ENCODE measurements around the gene MN1.

The MN1 gene

DNA sequence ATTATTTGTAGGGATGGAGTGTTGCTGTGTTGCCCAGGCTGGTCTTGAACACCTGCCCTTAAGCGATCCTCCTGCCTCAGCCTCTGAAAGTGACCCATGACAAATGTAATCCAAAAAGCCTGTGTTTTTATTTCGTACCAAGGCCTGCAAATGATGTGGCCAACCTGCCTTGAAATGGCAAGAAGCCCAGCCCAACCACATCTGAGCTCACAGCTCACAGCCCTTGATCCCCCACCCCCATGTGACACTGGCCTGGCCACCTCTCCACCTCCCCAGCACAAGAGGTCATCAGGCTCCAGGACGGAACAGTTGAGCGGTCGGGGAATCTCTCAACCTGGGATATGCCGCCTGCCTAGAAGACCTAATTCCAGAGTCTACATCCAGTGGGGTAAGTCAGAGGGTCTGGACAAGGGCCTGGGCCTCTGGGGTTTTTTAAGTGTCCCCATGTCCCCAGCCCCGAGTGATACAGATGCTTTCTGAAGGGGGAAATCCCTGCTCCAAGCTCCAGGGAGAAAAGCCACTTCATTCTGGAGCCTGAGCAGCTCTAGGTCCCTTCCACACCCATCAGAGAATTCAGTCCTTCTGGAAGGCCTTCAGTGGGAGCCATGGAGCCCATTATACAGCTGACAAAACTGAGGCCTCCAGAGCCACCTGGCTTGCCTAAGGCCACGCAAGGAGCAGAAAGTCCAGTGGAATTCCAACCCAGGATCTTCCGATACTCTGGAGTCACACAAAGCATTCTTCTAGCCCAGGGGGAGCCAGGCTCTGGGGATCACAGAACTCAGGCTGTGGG lies 70.7 kb downstream of the MN1 start:
- Histone ChIP-seq H3K4me3 (ENCODE audit: low read depth, low read length) (no peak overlapping the region), H3K27me3 (ENCODE audit: control insufficient read depth, insufficient read depth, low read length) (no peaks in the 10 kb centered on the region), H3K27ac (ENCODE audit: low read depth, low read length) (no peak overlapping the region), H3K4me1 (ENCODE audit: control insufficient read depth, insufficient read depth, low read length) (peaks cover 19% of the 10 kb centered on the region), H3K9ac (ENCODE audit: low read depth, low read length) (no peak overlapping the region), H3K9me3 (ENCODE audit: control insufficient read depth, insufficient read depth, low read length) (no peaks in the 10 kb centered on the region), H3K36me3 (ENCODE audit: control insufficient read depth, insufficient read depth, low read length) (peaks cover 7% of the 10 kb centered on the region)

DNA sequence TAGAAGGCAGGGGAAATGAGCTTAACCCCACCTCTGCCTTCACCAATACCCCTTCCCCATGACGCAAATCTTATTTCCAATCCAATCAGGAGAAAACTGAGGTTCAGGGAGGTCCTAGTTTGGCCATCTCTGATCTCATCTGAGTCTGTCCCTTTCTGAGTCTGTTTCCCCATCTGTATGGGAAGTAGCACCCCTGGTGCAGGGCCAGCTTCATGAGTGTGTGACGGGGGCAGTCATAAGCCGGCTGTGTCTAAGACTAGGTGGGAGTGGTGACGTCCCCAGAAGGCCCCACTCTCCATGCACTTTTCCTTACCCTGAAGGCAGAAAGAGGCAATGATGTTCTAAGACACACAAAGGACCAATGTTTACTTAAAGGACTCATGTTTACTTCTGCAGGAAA lies 72.3 kb downstream of the MN1 start:
- Histone ChIP-seq H3K4me3 (ENCODE audit: low read depth, low read length) (no peak overlapping the region), H3K27ac (ENCODE audit: low read depth, low read length) (no peak overlapping the region), H3K4me1 (ENCODE audit: control insufficient read depth, insufficient read depth, low read length) (peaks cover 19% of the 10 kb centered on the region), H3K27me3 (ENCODE audit: control insufficient read depth, insufficient read depth, low read length) (no peaks in the 10 kb centered on the region), H3K36me3 (ENCODE audit: control insufficient read depth, insufficient read depth, low read length) (peaks cover 3% of the 10 kb centered on the region), H3K9ac (ENCODE audit: low read depth, low read length) (no peak overlapping the region), H3K9me3 (ENCODE audit: control insufficient read depth, insufficient read depth, low read length) (no peaks in the 10 kb centered on the region)

DNA sequence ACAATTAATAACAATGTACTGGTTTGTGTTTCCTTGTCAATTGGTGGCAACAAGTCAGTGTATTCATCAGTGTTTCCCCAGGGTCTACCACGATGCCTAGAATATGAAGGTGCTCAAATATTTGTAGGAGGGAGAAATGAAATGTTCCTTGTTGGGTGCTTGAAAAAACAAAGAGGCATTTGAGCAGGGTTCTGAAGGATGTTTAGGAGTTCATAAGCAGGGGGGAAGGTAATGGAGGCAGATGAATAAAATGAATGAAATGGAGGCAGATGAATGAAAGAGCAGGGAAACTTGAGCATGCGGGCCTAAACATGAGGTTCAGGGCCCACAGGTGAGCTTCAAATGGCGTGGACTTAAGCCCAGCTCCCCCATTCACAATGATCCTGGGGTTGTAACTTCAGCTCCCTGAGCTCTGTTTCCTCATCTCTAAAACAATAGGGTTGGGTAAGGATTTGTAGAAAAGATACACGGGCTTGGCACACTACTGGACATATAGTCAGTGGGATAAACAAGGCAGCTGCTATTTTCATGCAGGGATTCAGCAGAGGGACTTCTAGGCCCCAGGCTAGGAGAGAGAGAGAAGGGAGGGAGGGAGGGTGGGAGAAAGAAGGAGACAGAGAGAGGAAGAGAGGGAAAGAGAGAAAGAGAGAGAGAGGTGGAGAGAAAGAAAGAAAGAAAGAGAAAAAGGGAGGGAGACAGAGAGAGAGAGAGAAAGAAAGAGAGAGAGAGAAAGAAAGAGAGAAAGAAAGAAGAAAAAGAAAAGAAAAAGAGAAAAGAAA lies 73.7 kb downstream of the MN1 start:
- Histone ChIP-seq H3K9me3 (ENCODE audit: control insufficient read depth, insufficient read depth, low read length) (no peaks in the 10 kb centered on the region), H3K27me3 (ENCODE audit: control insufficient read depth, insufficient read depth, low read length) (no peaks in the 10 kb centered on the region), H3K9ac (ENCODE audit: low read depth, low read length) (no peak overlapping the region), H3K4me3 (ENCODE audit: low read depth, low read length) (no peak overlapping the region), H3K27ac (ENCODE audit: low read depth, low read length) (no peak overlapping the region), H3K36me3 (ENCODE audit: control insufficient read depth, insufficient read depth, low read length) (no peaks in the 10 kb centered on the region), H3K4me1 (ENCODE audit: control insufficient read depth, insufficient read depth, low read length) (peaks cover 19% of the 10 kb centered on the region)

DNA sequence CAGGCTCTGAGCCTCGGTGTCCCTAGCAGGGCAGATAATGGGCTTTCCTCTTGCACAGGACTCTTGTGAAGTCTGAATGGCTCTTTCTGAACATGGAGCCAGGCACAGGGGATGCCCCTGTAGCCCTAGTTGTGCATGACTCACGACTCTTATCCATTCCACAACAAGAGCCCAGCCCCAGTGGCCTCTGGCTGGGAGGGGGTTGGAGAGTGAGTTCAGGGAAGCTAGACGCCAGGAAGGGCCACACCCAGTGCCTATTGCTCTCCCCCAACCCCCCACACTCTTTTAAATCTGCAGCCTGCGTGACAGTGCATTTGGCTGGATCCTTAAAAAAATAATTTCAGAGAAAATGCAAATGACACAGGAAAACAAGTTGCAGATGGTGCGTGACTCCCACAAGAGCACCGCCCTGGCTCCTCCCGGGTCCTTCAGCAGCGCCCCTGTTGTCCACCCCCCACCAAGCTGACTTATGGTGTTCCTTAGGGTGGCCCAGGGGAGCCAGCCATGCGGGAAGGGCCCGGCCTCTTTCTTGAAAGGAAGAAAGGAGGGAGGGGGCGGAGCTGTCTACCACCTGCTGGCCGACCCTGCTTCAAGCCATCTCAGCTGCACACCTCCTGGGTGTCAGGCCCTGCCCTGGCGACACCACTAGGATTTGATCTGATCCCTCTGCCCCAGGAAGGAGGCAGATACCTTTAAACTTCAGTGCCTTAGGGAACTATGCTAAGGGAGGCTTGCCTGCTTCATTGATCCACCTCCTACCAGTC lies 74.7 kb downstream of the MN1 start:
- no peaks in the 10 kb centered on the region for H3K36me3 ChIP-seq (ENCODE audit: control insufficient read depth, insufficient read depth, low read length)
- peaks cover 19% of the 10 kb centered on the region for H3K4me1 ChIP-seq (ENCODE audit: control insufficient read depth, insufficient read depth, low read length)
- no peak overlapping the region for H3K9ac ChIP-seq (ENCODE audit: low read depth, low read length)
- H3K27ac ChIP-seq (ENCODE audit: low read depth, low read length), result peak overlapping the region; percentile 19
- H3K9me3 ChIP-seq (ENCODE audit: control insufficient read depth, insufficient read depth, low read length), result no peaks in the 10 kb centered on the region
- H3K4me3 ChIP-seq (ENCODE audit: low read depth, low read length), result no peak overlapping the region
- H3K27me3 ChIP-seq (ENCODE audit: control insufficient read depth, insufficient read depth, low read length), result no peaks in the 10 kb centered on the region

DNA sequence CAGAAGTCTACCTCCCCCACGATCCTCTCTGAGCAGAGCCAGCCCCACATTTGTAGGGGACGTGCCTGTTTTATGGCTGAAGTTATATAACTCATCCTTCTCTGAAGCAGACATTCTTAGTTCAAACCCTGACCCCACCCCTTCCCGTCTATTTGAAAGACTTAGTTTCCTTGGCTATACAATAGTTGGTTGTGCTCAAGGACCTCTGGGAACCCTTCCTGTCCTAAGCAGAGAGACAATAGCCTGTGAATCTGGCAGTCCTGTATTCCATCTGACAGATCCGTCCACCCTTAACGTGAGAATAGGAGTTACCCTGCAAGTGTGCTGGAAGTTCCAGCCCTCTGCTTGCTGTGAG lies 75.2 kb downstream of the MN1 start:
- no peak overlapping the region for H3K9ac ChIP-seq (ENCODE audit: low read depth, low read length)
- H3K9me3 ChIP-seq (ENCODE audit: control insufficient read depth, insufficient read depth, low read length), result no peaks in the 10 kb centered on the region
- peaks cover 19% of the 10 kb centered on the region for H3K4me1 ChIP-seq (ENCODE audit: control insufficient read depth, insufficient read depth, low read length)
- no peak overlapping the region for H3K4me3 ChIP-seq (ENCODE audit: low read depth, low read length)
- no peaks in the 10 kb centered on the region for H3K36me3 ChIP-seq (ENCODE audit: control insufficient read depth, insufficient read depth, low read length)
- no peaks in the 10 kb centered on the region for H3K27me3 ChIP-seq (ENCODE audit: control insufficient read depth, insufficient read depth, low read length)
- peak overlapping the region; percentile 19 for H3K27ac ChIP-seq (ENCODE audit: low read depth, low read length)

DNA sequence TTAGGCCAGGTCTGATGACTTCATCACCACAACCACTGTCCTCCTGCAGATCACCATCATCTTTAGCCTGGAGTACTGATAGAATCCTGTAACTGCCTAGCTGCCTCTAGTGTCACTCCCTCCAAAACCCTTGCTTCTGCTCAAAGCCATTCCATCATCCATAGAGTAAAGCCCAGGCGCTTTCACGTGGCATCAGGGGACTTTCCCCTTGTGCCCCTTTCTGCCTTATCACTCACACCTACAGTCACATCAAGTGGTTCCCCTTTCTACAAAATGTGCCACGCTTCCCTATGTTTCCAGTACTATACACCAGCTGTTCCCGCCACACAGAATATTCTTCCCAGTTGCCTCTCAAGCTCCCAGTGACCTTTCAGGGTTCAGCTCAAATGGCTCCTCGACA lies 75.9 kb downstream of the MN1 start:
- Histone ChIP-seq H3K36me3 (ENCODE audit: control insufficient read depth, insufficient read depth, low read length) (no peaks in the 10 kb centered on the region), H3K4me1 (ENCODE audit: control insufficient read depth, insufficient read depth, low read length) (peaks cover 19% of the 10 kb centered on the region), H3K27me3 (ENCODE audit: control insufficient read depth, insufficient read depth, low read length) (no peaks in the 10 kb centered on the region), H3K4me3 (ENCODE audit: low read depth, low read length) (no peak overlapping the region), H3K9ac (ENCODE audit: low read depth, low read length) (no peak overlapping the region), H3K27ac (ENCODE audit: low read depth, low read length) (no peak overlapping the region), H3K9me3 (ENCODE audit: control insufficient read depth, insufficient read depth, low read length) (no peaks in the 10 kb centered on the region)

DNA sequence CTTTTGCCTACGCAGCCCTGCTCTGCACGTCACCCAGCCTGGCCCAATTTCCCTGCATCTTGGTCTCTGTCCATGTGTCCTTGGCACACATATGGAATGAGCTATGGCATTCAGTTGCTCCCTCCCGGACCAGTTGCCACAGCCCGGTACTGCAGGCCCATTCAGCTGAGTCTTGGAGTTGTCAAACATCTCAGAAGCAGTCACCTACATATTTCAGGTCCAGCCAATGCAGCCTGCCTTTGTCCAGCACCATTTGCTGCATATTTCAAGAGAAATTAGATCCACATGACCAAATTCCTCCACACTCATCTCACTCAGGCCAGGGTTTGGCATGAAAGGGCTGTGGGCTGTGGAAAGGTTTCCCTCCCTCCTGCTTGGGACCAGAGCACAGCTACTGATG lies 76.8 kb downstream of the MN1 start:
- peaks cover 19% of the 10 kb centered on the region for H3K4me1 ChIP-seq (ENCODE audit: control insufficient read depth, insufficient read depth, low read length)
- H3K4me3 ChIP-seq (ENCODE audit: low read depth, low read length), result no peak overlapping the region
- H3K27ac ChIP-seq (ENCODE audit: low read depth, low read length), result no peak overlapping the region
- H3K9ac ChIP-seq (ENCODE audit: low read depth, low read length), result no peak overlapping the region
- no peaks in the 10 kb centered on the region for H3K27me3 ChIP-seq (ENCODE audit: control insufficient read depth, insufficient read depth, low read length)
- H3K9me3 ChIP-seq (ENCODE audit: control insufficient read depth, insufficient read depth, low read length), result no peaks in the 10 kb centered on the region
- H3K36me3 ChIP-seq (ENCODE audit: control insufficient read depth, insufficient read depth, low read length), result no peaks in the 10 kb centered on the region

DNA sequence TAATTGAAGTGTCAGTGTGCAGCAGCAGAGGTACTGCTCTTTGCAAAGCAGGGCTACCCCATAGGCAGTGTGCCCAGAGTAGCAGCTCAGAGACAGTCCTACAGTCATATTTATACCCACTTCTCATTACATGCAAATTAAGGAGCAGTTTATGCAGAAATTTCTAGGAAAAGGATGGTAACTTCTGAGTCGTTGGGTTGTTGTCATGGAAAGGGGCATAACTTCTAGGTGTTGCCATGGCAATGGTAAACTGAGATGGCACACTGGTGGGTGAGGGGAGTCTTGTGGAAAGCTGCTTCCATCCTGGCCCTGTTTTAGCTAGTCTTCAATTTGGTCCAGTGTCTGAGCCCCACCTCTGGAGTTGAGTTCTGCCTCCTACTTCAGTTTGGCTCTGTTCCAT lies 77.4 kb downstream of the MN1 start:
- Histone ChIP-seq H3K4me3 (ENCODE audit: low read depth, low read length) (no peak overlapping the region), H3K9ac (ENCODE audit: low read depth, low read length) (no peak overlapping the region), H3K36me3 (ENCODE audit: control insufficient read depth, insufficient read depth, low read length) (no peaks in the 10 kb centered on the region), H3K27ac (ENCODE audit: low read depth, low read length) (no peak overlapping the region), H3K9me3 (ENCODE audit: control insufficient read depth, insufficient read depth, low read length) (no peaks in the 10 kb centered on the region), H3K4me1 (ENCODE audit: control insufficient read depth, insufficient read depth, low read length) (peaks cover 17% of the 10 kb centered on the region), H3K27me3 (ENCODE audit: control insufficient read depth, insufficient read depth, low read length) (no peaks in the 10 kb centered on the region)

DNA sequence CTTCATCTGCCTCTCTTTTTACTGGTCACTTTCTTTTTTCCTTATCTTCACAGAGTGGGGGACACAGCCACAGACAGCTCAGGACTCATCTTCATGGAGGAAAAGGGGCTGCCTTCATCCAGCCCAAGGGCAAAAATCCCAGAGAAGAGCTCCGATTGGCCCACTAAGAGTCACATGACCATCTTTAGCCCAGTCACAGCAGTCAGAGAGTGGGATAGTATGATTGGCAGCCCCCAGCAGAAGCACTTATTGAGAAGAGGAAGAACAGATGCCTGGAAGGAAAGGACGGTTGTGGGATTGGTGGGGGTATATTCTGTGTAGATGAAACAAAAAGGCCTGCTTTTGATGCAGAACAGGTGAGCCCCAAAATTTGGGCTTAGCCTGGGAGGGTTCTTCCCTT lies 77.8 kb downstream of the MN1 start:
- no peak overlapping the region for H3K27ac ChIP-seq (ENCODE audit: low read depth, low read length)
- no peaks in the 10 kb centered on the region for H3K36me3 ChIP-seq (ENCODE audit: control insufficient read depth, insufficient read depth, low read length)
- no peak overlapping the region for H3K9ac ChIP-seq (ENCODE audit: low read depth, low read length)
- no peaks in the 10 kb centered on the region for H3K9me3 ChIP-seq (ENCODE audit: control insufficient read depth, insufficient read depth, low read length)
- H3K4me3 ChIP-seq (ENCODE audit: low read depth, low read length), result no peak overlapping the region
- H3K4me1 ChIP-seq (ENCODE audit: control insufficient read depth, insufficient read depth, low read length), result peaks cover 13% of the 10 kb centered on the region
- H3K27me3 ChIP-seq (ENCODE audit: control insufficient read depth, insufficient read depth, low read length), result no peaks in the 10 kb centered on the region

DNA sequence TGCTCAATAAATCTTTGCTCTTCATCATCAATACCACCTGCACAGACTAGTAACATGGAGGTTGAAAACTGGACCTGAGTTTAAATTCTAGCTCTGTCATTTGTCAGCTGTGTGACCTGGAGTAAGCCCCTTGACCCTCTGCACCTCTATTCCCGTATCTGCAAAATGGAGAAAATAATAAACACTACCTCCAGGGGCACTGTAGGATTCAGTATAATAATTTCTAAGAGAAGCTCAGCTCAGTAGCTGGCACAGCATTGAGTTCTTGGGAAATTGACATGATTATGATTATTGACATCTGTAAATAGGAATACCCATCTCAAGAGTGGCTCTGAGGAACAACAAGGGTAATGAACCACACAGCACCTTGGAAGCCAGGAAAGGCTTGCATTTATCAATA lies 78.4 kb downstream of the MN1 start:
- Histone ChIP-seq H3K9me3 (ENCODE audit: control insufficient read depth, insufficient read depth, low read length) (no peaks in the 10 kb centered on the region), H3K27ac (ENCODE audit: low read depth, low read length) (no peak overlapping the region), H3K36me3 (ENCODE audit: control insufficient read depth, insufficient read depth, low read length) (no peaks in the 10 kb centered on the region), H3K9ac (ENCODE audit: low read depth, low read length) (no peak overlapping the region), H3K4me1 (ENCODE audit: control insufficient read depth, insufficient read depth, low read length) (peaks cover 12% of the 10 kb centered on the region; the same call in 1 of the 2 replicates), H3K4me3 (ENCODE audit: low read depth, low read length) (no peak overlapping the region), H3K27me3 (ENCODE audit: control insufficient read depth, insufficient read depth, low read length) (no peaks in the 10 kb centered on the region)

DNA sequence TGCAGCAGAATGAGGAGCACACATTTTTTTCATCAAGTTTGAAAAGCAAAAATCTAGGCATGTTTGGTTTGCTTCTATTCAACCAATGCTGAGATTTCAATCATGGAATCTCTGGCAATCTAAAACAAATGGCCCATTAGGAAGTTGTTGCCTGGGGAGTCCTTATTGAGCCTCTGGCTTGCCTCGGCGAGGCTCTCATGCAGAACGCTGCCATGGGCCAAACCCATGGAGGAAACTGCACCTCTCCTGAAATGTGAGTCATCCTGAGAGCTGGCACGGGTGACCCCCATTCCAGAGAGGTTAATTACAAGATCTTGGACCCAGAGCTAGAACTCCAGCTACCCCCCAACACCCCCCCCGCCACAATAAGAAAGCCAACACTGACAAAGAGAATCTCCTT lies 80.7 kb downstream of the MN1 start:
- Histone ChIP-seq H3K27me3 (ENCODE audit: control insufficient read depth, insufficient read depth, low read length) (no peaks in the 10 kb centered on the region), H3K9me3 (ENCODE audit: control insufficient read depth, insufficient read depth, low read length) (no peaks in the 10 kb centered on the region), H3K36me3 (ENCODE audit: control insufficient read depth, insufficient read depth, low read length) (no peaks in the 10 kb centered on the region), H3K9ac (ENCODE audit: low read depth, low read length) (no peak overlapping the region), H3K4me3 (ENCODE audit: low read depth, low read length) (no peak overlapping the region), H3K27ac (ENCODE audit: low read depth, low read length) (no peak overlapping the region), H3K4me1 (ENCODE audit: control insufficient read depth, insufficient read depth, low read length) (peaks cover 3% of the 10 kb centered on the region; the same call in 1 of the 2 replicates)
